Smooth muscle cell (in vitro differentiated cells): ENCODE results near the gene CSF1. TPM values are rescaled to one million over a fixed set of nuclear protein-coding genes. Genes with fewer than 3 reads are reported as not detected.

Experiments used
- DNase-seq: peaks from one replicate; lab custom pipeline; 2025; ENCODE audit not compliant: unreplicated experiment; lab: John Stamatoyannopoulos, UW
- H2AFZ ChIP-seq: fragments of 200-600 bp; sonication (generic); 2 replicates; pipeline ENCODE4 v1.6.0; 2016; ENCODE audit warnings: antibody characterized with exemption, low read depth, mild to moderate bottlenecking
- H3F3A ChIP-seq: fragments of 200-600 bp; sonication (generic); 2 replicates; pipeline ENCODE4 v1.6.0; 2017; ENCODE audit warnings: antibody characterized with exemption, low read depth
- H3K27ac ChIP-seq: fragments of 200-600 bp; sonication (generic); 2 replicates; pipeline ENCODE4 v1.5.1; 2016; ENCODE audit warnings: low read depth, mild to moderate bottlenecking
- H3K27me3 ChIP-seq: fragments of 200-600 bp; sonication (generic); 2 replicates; pipeline ENCODE4 v1.6.1; 2016; ENCODE audit warnings: low read depth, mild to moderate bottlenecking
- H3K36me3 ChIP-seq: fragments of 200-600 bp; sonication (generic); 2 replicates; pipeline ENCODE4 v1.5.1; 2016; ENCODE audit warnings: low read depth
- H3K4me1 ChIP-seq: fragments of 200-600 bp; sonication (generic); 2 replicates; pipeline ENCODE4 v1.5.1; 2016; ENCODE audit warnings: low read depth
- H3K4me2 ChIP-seq: fragments of 200-600 bp; sonication (generic); 2 replicates; pipeline ENCODE4 v1.6.0; 2016; ENCODE audit warnings: mild to moderate bottlenecking
- H3K4me3 ChIP-seq: fragments of 200-600 bp; sonication (generic); 2 replicates; pipeline ENCODE4 v1.5.1; 2016; ENCODE audit warnings: mild to moderate bottlenecking
- H3K79me2 ChIP-seq: fragments of 200-600 bp; sonication (generic); 2 replicates; pipeline ENCODE4 v1.6.0; 2016; ENCODE audit warnings: low read depth, mild to moderate bottlenecking
- H3K9ac ChIP-seq: fragments of 200-600 bp; sonication (generic); 2 replicates; pipeline ENCODE4 v1.6.0; 2016; ENCODE audit warnings: low read depth
- H3K9me3 ChIP-seq: fragments of 200-600 bp; sonication (generic); replicated peaks from 2 replicates; pipeline ENCODE4 v1.5.1; 2016; ENCODE audit warnings: low read depth
- H4K20me1 ChIP-seq: fragments of 200-600 bp; sonication (generic); 2 replicates; pipeline ENCODE4 v1.6.0; 2016; ENCODE audit warnings: low read depth
- WGBS: methylation state at CpG from one replicate; pipeline ENCODE4 v1.1.7; 2016; ENCODE audit warnings: low lambda C conversion rate; 5-methylcytosine and 5-hydroxymethylcytosine counted together
- polyA plus RNA-seq: library from polyadenylated mRNA; unstranded; fragments of >200 nt; fragmentation: Nextera tagmentation; extraction: Ambion mirVana; gene quantifications from 2 replicates; pipeline ENCODE4 v1.2.1, GENCODE V29; 2016
- total RNA-seq: library from RNA; depleted of rRNA; stranded (reverse); fragments of >200 nt; gene quantifications from 2 replicates; pipeline ENCODE4 v1.2.3, GENCODE V29; 2014
- TF ChIP-seq, protein P1 (sequence below): fragments of 200-600 bp; sonication (generic); IDR thresholded peaks from 2 replicates; pipeline ENCODE4 v1.5.1; 2017; ENCODE audit warnings: borderline replicate concordance, mild to moderate bottlenecking, antibody characterized with exemption; ENCODE audit not compliant: insufficient read depth, poor library complexity, severe bottlenecking

CSF1 gene
- total and polyA plus RNA-seq, 2 experiments from 2014 or later = 22.4 to 30.9 TPM

DNA sequence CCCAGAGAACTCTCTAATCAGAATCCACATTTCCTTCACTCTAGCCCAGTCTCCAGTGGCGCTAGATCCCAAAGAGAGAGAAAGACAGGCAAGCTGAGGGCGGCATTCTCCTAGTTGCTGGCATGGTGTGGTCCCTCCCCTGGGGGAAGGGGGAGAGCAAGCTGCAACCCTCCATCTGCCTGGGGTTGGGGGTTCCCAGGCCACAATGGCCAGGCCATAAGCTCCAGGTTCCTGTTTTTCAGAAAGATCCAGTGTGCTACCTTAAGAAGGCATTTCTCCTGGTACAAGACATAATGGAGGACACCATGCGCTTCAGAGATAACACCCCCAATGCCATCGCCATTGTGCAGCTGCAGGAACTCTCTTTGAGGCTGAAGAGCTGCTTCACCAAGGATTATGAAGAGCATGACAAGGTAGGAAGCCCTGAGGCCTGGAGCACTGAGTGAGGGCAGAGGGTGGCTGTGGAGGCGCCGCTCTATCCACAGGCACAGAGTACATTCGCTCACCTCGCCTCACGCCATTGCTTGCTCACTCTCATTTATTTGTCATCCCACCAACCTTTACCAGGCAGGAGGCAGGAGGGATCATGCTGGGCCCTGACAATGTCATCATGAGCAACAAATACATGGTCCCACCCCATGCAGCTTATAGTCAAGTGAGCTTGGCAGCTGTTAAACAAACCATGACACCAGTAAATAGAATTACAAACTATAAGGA lies 6.6 kb downstream of the CSF1 start:
- Histone ChIP-seq H3K27me3 (no peaks in the 10 kb centered on the region), H3K27ac (no peak overlapping the region), H3K9me3 (no peaks in the 10 kb centered on the region), H3K4me2 (no peak overlapping the region), H3F3A (no peaks in the 10 kb centered on the region), H3K4me3 (no peak overlapping the region), H2AFZ (no peak overlapping the region), H3K79me2 (peaks cover 34% of the 10 kb centered on the region), H3K4me1 (no peaks in the 10 kb centered on the region), H4K20me1 (peaks cover 52% of the 10 kb centered on the region), H3K36me3 (no peaks in the 10 kb centered on the region), H3K9ac (no peak overlapping the region)
- WGBS = 92% methylated on average over 9 of the region's 9 CpGs
- TF ChIP-seq, protein P1, sequence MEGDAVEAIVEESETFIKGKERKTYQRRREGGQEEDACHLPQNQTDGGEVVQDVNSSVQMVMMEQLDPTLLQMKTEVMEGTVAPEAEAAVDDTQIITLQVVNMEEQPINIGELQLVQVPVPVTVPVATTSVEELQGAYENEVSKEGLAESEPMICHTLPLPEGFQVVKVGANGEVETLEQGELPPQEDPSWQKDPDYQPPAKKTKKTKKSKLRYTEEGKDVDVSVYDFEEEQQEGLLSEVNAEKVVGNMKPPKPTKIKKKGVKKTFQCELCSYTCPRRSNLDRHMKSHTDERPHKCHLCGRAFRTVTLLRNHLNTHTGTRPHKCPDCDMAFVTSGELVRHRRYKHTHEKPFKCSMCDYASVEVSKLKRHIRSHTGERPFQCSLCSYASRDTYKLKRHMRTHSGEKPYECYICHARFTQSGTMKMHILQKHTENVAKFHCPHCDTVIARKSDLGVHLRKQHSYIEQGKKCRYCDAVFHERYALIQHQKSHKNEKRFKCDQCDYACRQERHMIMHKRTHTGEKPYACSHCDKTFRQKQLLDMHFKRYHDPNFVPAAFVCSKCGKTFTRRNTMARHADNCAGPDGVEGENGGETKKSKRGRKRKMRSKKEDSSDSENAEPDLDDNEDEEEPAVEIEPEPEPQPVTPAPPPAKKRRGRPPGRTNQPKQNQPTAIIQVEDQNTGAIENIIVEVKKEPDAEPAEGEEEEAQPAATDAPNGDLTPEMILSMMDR = no peak
- no peak for DNase-seq

GRCh38 chr1:109917768-109918606 lies 7.3 kb downstream of the CSF1 start:
- Histone ChIP-seq H3K79me2 (peaks cover 26% of the 10 kb centered on the region), H3K4me3 (no peak overlapping the region), H3K9me3 (no peaks in the 10 kb centered on the region), H3K27me3 (no peaks in the 10 kb centered on the region), H2AFZ (no peak overlapping the region), H3K4me1 (no peaks in the 10 kb centered on the region), H3F3A (no peaks in the 10 kb centered on the region), H3K9ac (no peak overlapping the region), H3K36me3 (no peaks in the 10 kb centered on the region), H3K4me2 (no peak overlapping the region), H3K27ac (no peak overlapping the region), H4K20me1 (peaks cover 44% of the 10 kb centered on the region)
- 68% methylated on average over 6 of the region's 6 CpGs for WGBS
- no peak for DNase-seq
- TF ChIP-seq, protein P1 = no peak

DNA sequence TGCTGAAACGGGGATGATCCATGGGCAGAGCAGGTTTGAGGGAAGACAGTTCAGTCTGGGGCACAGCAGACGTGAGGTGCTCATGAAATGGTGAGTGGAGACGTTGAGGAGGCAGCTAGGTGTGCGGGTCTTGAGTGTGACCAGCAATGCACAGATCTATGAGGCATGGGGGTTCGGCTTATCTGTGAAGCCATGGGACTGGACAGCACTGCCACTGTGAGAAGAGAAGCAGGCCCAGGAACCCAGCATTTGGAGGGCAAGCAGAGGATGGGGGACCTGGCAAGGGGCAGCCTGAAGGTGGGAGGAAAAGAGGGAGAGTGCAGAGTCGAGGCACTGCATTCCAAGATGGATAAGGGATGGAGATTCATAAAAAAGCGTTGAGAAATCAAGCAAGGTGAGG lies 8.0 kb downstream of the CSF1 start:
- Histone ChIP-seq H3F3A (no peaks in the 10 kb centered on the region), H3K4me3 (no peak overlapping the region), H3K36me3 (no peaks in the 10 kb centered on the region), H3K9ac (no peak overlapping the region), H2AFZ (no peak overlapping the region), H4K20me1 (peaks cover 37% of the 10 kb centered on the region), H3K27me3 (no peaks in the 10 kb centered on the region), H3K9me3 (no peaks in the 10 kb centered on the region), H3K4me2 (no peak overlapping the region), H3K79me2 (peaks cover 19% of the 10 kb centered on the region), H3K27ac (no peak overlapping the region), H3K4me1 (no peaks in the 10 kb centered on the region)
- TF ChIP-seq, protein P1 = no peak
- no peak for DNase-seq
- WGBS = 97% methylated on average over 7 of the region's 7 CpGs
